Fibroblast of lung (primary cell): ENCODE results near the gene SCO2.

ENCODE experiments used
- CTCF ChIP-seq, 2 donors: IDR thresholded peaks in 1 of 2; conservative IDR thresholded peaks in 1 of 2; 1 replicate in 1 of 2; 2 replicates in 1 of 2; pipeline ENCODE4 v1.5.1; 2011 to 2012; ENCODE audit warnings: low read length in 2 of 2, control low read depth in 1 of 2, inconsistent platforms in 1 of 2, low read depth in 1 of 2, mild to moderate bottlenecking in 1 of 2
- EZH2 ChIP-seq: IDR thresholded peaks from 2 replicates; pipeline ENCODE4 v1.5.1; 2012; ENCODE audit warnings: low read length, control low read depth, mild to moderate bottlenecking; ENCODE audit errors: missing control alignments

- no peak for TF ChIP-seq CTCF (conservative IDR thresholded peaks at IDR 0.05 in 1 of 2, IDR thresholded peaks at IDR 0.05 in 1 of 2; ENCODE audit: low read depth in 1 of 2, low read length in 2 of 2)
- TF ChIP-seq EZH2: no peak
Measured at GRCh38 chr22:50483556-50483955, 41.8 kb downstream of the SCO2 start.
